GM12873 (cell line): ENCODE measurements around the gene ITPRIP.

Experiments
- CTCF ChIP-seq: IDR thresholded peaks from 2 replicates; pipeline ENCODE4 v1.5.1; 2012; ENCODE audit warnings: low read depth, mild to moderate bottlenecking, moderate library complexity, low read length, control low read depth; ENCODE audit not compliant: insufficient read depth; ENCODE audit errors: missing control alignments

ITPRIP gene

GRCh38 chr10:104339469-104340110 lies 1.3 kb upstream of the ITPRIP start:
- TF ChIP-seq CTCF, result no peak

GRCh38 chr10:104337521-104337984 lies 712 bp downstream of the ITPRIP start:
- no peak for TF ChIP-seq CTCF

DNA sequence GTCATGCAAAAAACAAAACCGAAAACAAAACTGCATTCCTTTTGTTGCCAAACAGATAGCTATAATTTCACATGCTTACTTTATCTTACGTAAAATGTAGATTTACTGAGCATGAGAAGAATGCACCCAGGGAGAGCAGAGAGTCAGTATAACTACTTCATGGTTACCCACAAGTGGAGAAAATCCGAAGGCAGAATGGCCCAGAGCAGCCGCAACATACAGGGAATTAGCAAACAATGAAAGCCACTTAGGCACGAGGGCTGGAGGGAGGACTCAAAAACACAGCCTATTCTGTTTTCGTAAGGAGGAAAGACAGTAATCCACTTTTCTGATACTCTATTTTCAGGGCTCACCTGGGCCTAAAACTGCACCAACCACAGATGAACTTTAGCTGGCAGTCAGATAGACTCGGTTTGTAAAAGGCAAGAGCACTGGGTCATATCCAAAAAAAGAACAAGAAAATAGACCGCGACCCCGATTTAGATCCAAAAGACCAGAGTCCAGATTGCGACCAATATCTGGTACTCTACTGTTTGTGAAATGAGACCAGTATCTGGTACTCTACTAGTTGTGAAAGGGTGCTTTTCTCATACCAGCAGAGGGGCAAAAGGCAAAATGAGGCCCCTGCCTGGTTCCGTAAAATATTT lies 1.3 kb downstream of the ITPRIP start:
- no peak for TF ChIP-seq CTCF

- TF ChIP-seq CTCF, result no peak
These were observed 3.2 kb downstream of the ITPRIP start for GRCh38 chr10:104334965-104335650.

DNA sequence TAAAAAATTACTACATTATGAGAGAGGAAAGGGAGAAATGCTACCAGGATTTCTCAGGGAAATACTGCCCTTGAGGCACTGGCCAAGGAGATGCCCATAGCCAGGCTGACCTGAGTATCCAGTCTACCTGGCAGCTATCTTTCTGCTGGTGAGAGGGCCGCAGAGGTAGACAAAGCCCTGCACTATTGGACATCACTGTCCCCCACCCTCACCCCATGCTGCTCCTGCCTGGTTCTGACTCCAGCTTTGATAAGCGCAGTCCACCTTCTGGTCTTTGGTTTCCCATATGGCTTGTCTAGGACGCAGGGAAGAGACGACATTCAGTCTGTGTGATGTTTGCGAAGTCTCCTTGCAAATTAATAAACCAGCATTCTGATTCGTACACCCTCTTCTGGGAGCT lies 3.7 kb downstream of the ITPRIP start:
- TF ChIP-seq CTCF, result no peak

- no peak for TF ChIP-seq CTCF
These were observed 4.4 kb downstream of the ITPRIP start for GRCh38 chr10:104333728-104334373.
